K562 (cell line): ENCODE results near the gene TFB2M. TPM values are rescaled to one million over a fixed set of nuclear protein-coding genes. Genes with fewer than 3 reads are reported as not detected.

Experiments used
- ARHGAP35 ChIP-seq: fragments of 450-650 bp; IDR thresholded peaks from 2 replicates; pipeline ENCODE4 v1.6.1; 2018; ENCODE audit not compliant: partially characterized antibody
- CHD2 ChIP-seq: IDR thresholded peaks from 2 replicates; pipeline ENCODE4 v1.6.1; 2011; ENCODE audit warnings: low read depth, low read length
- HMBOX1 ChIP-seq: sonication (generic); IDR thresholded peaks from 2 replicates; pipeline ENCODE4 v1.6.1; 2016
- RCOR1 ChIP-seq, 2 experiments: IDR thresholded peaks; 2 replicates each; pipeline ENCODE4 v1.6.1; 2012; ENCODE audit warnings: low read depth in 2 of 2, low read length in 2 of 2, borderline replicate concordance in 1 of 2, improper control_type of control experiment in 1 of 2
- TCF7 ChIP-seq: sonication (generic); IDR thresholded peaks from 2 replicates; pipeline ENCODE4 v1.6.1; 2016; ENCODE audit warnings: antibody characterized with exemption, borderline replicate concordance
- ZBTB5 ChIP-seq: fragments of 450-650 bp; IDR thresholded peaks from 2 replicates; pipeline ENCODE4 v1.6.1; 2017; ENCODE audit warnings: antibody characterized with exemption
- ZNF165 ChIP-seq: fragments of 250-450 bp; sonication (Bioruptor Pico); IDR thresholded peaks from 2 replicates; pipeline ENCODE4 v1.4.0; 2020; ENCODE audit warnings: borderline replicate concordance
- ZNF316 ChIP-seq: fragments of 450-650 bp; IDR thresholded peaks from 2 replicates; pipeline ENCODE4 v1.6.1; 2016
- ZNF592 ChIP-seq: fragments of 450-650 bp; IDR thresholded peaks from 2 replicates; pipeline ENCODE4 v1.6.1; 2017; ENCODE audit warnings: antibody characterized with exemption, mild to moderate bottlenecking
- polyA plus RNA-seq, 8 experiments: library from polyadenylated mRNA; depleted of rRNA in 4 of 8; stranded (reverse) in 5 of 8; unstranded in 3 of 8; fragments of >200 nt; fragmentation: Nextera tagmentation in 2 of 8; fragmentation: Illumina TruSeq in 1 of 8; extraction: Ambion mirVana in 2 of 8; extraction: Trizol in 1 of 8; gene quantifications; 2 replicates each; pipeline versions ENCODE4 v1.2.1 to v1.2.3, GENCODE V29; 2011 to 2014; ENCODE audit warnings: inconsistent platforms in 1 of 8, missing spikeins in 1 of 8
- total RNA-seq, 7 experiments: library from RNA; depleted of rRNA in 6 of 7; stranded (reverse); fragments of >200 nt in 6 of 7; fragmentation: Illumina TruSeq in 2 of 7; extraction: Trizol in 2 of 7; gene quantifications; 2 replicates each; pipeline versions ENCODE4 v1.2.1 to v1.2.3, GENCODE V29; 2011 to 2021; ENCODE audit warnings: low replicate concordance in 1 of 7
- TF ChIP-seq, protein P1 (sequence below): fragments of 450-650 bp; IDR thresholded peaks from 2 replicates; pipeline ENCODE4 v1.6.1; 2016; ENCODE audit warnings: mild to moderate bottlenecking, moderate library complexity

TFB2M gene
- total and polyA plus RNA-seq, 9 of the 15 experiments (the other 6 are each of a cell fraction or from before 2014, with no cell fraction given): 55.1 to 162 (median 70.6) TPM

GRCh38 chr1:246579818-246580217 is 13.8 kb upstream of the TFB2M start (continued):
- TF ChIP-seq, protein P1, sequence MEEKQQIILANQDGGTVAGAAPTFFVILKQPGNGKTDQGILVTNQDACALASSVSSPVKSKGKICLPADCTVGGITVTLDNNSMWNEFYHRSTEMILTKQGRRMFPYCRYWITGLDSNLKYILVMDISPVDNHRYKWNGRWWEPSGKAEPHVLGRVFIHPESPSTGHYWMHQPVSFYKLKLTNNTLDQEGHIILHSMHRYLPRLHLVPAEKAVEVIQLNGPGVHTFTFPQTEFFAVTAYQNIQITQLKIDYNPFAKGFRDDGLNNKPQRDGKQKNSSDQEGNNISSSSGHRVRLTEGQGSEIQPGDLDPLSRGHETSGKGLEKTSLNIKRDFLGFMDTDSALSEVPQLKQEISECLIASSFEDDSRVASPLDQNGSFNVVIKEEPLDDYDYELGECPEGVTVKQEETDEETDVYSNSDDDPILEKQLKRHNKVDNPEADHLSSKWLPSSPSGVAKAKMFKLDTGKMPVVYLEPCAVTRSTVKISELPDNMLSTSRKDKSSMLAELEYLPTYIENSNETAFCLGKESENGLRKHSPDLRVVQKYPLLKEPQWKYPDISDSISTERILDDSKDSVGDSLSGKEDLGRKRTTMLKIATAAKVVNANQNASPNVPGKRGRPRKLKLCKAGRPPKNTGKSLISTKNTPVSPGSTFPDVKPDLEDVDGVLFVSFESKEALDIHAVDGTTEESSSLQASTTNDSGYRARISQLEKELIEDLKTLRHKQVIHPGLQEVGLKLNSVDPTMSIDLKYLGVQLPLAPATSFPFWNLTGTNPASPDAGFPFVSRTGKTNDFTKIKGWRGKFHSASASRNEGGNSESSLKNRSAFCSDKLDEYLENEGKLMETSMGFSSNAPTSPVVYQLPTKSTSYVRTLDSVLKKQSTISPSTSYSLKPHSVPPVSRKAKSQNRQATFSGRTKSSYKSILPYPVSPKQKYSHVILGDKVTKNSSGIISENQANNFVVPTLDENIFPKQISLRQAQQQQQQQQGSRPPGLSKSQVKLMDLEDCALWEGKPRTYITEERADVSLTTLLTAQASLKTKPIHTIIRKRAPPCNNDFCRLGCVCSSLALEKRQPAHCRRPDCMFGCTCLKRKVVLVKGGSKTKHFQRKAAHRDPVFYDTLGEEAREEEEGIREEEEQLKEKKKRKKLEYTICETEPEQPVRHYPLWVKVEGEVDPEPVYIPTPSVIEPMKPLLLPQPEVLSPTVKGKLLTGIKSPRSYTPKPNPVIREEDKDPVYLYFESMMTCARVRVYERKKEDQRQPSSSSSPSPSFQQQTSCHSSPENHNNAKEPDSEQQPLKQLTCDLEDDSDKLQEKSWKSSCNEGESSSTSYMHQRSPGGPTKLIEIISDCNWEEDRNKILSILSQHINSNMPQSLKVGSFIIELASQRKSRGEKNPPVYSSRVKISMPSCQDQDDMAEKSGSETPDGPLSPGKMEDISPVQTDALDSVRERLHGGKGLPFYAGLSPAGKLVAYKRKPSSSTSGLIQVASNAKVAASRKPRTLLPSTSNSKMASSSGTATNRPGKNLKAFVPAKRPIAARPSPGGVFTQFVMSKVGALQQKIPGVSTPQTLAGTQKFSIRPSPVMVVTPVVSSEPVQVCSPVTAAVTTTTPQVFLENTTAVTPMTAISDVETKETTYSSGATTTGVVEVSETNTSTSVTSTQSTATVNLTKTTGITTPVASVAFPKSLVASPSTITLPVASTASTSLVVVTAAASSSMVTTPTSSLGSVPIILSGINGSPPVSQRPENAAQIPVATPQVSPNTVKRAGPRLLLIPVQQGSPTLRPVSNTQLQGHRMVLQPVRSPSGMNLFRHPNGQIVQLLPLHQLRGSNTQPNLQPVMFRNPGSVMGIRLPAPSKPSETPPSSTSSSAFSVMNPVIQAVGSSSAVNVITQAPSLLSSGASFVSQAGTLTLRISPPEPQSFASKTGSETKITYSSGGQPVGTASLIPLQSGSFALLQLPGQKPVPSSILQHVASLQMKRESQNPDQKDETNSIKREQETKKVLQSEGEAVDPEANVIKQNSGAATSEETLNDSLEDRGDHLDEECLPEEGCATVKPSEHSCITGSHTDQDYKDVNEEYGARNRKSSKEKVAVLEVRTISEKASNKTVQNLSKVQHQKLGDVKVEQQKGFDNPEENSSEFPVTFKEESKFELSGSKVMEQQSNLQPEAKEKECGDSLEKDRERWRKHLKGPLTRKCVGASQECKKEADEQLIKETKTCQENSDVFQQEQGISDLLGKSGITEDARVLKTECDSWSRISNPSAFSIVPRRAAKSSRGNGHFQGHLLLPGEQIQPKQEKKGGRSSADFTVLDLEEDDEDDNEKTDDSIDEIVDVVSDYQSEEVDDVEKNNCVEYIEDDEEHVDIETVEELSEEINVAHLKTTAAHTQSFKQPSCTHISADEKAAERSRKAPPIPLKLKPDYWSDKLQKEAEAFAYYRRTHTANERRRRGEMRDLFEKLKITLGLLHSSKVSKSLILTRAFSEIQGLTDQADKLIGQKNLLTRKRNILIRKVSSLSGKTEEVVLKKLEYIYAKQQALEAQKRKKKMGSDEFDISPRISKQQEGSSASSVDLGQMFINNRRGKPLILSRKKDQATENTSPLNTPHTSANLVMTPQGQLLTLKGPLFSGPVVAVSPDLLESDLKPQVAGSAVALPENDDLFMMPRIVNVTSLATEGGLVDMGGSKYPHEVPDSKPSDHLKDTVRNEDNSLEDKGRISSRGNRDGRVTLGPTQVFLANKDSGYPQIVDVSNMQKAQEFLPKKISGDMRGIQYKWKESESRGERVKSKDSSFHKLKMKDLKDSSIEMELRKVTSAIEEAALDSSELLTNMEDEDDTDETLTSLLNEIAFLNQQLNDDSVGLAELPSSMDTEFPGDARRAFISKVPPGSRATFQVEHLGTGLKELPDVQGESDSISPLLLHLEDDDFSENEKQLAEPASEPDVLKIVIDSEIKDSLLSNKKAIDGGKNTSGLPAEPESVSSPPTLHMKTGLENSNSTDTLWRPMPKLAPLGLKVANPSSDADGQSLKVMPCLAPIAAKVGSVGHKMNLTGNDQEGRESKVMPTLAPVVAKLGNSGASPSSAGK: no peak
- TF ChIP-seq ZNF592: peak; percentile 69; the same call in 1 of the 2 replicates
- TF ChIP-seq ZNF316: no peak
- no peak for TF ChIP-seq CHD2
- TF ChIP-seq ZBTB5: no peak
- no peak for TF ChIP-seq TCF7
- TF ChIP-seq RCOR1 (IDR thresholded peaks at IDR 0.05; ENCODE audit: borderline replicate concordance in 1 of 2, low read depth in 2 of 2, low read length in 2 of 2): 0 out of 4 replicates have a peak, but pooled peaks of 1 of the 2 experiments have one; percentile 13
- TF ChIP-seq ARHGAP35: no peak
- TF ChIP-seq HMBOX1: peak; percentile 79
- TF ChIP-seq ZNF165 (CRISPR knock-in tag): no peak
